ENCODE results near the gene AGAP2. TPM values are rescaled to one million over a fixed set of nuclear protein-coding genes. Genes with fewer than 3 reads are reported as not detected.

The AGAP2 gene
- total and polyA plus RNA-seq, 9 of the 15 experiments (the other 6 are each of a cell fraction or from before 2014, with no cell fraction given) = 0.04 to 0.77 (median 0.28) TPM; not detected in 1

GRCh38 chr12:57766464-57767304 lies 28.1 kb upstream of the AGAP2 start, which contains the start of gene CYP27B1 (continued):
- TF ChIP-seq HDAC1 (IDR thresholded peaks at IDR 0.05) (no peak), BRCA1 (IDR thresholded peaks at IDR 0.05) (no peak), BRCA1 (CRISPR knock-in tag; IDR thresholded peaks at IDR 0.05) (no peak), DLX4 (CRISPR knock-in tag; IDR thresholded peaks at IDR 0.05) (no peak), RCOR1 (IDR thresholded peaks at IDR 0.05; ENCODE audit: borderline replicate concordance in 1 of 2, low read depth in 2 of 2, low read length in 2 of 2) (no peak), MTA2 (IDR thresholded peaks at IDR 0.05; ENCODE audit: low read depth) (no peak), NRF1 (conservative IDR thresholded peaks at IDR 0.05 in 1 of 2, IDR thresholded peaks at IDR 0.05 in 1 of 2) (peak; percentile 13 to 20; a peak in 2 of 4 replicates), NFIC (IDR thresholded peaks at IDR 0.05) (peak; percentile 52), SLC30A9 (CRISPR knock-in tag; IDR thresholded peaks at IDR 0.05) (no peak), MCM3 (IDR thresholded peaks at IDR 0.05) (no peak), MAZ (CRISPR knock-in tag; conservative IDR thresholded peaks at IDR 0.05 in 1 of 2, IDR thresholded peaks at IDR 0.05 in 1 of 2) (0 out of 4 replicates have a peak, but pooled peaks of 1 of the 2 experiments have one; percentile 21), NCOA4 (IDR thresholded peaks at IDR 0.05; ENCODE audit: partially characterized antibody) (no peak), ILF3 (IDR thresholded peaks at IDR 0.05; ENCODE audit: borderline replicate concordance) (no peak), RREB1 (CRISPR knock-in tag; IDR thresholded peaks at IDR 0.05) (0 out of 2 replicates have a peak, but pooled peaks have one; percentile 57), ID3 (CRISPR knock-in tag; IDR thresholded peaks at IDR 0.05) (no peak), ID3 (tag; IDR thresholded peaks at IDR 0.05) (no peak), FOXP1 (CRISPR knock-in tag; IDR thresholded peaks at IDR 0.05) (no peak), POLR2G (IDR thresholded peaks at IDR 0.05; ENCODE audit: low read depth, low read length) (peak; percentile 46), KLF1 (tag; IDR thresholded peaks at IDR 0.05) (no peak), ZC3H8 (IDR thresholded peaks at IDR 0.05) (no peak), L3MBTL2 (IDR thresholded peaks at IDR 0.05) (peak; percentile 43), MAX (CRISPR knock-in tag; IDR thresholded peaks at IDR 0.05) (no peak), CC2D1A (IDR thresholded peaks at IDR 0.05) (peak; percentile 54; the same call in 1 of the 2 replicates)
